ENCODE data around the gene CABP5.

CABP5 gene

GRCh38 chr19:48030073-48030472 is 13.8 kb downstream of the CABP5 start:
- DNase-seq (ENCODE audit: low read depth in 2 of 2) = no peak

GRCh38 chr19:48029431-48029830 is 14.4 kb downstream of the CABP5 start:
- DNase-seq (ENCODE audit: low read depth in 2 of 2) = no peak

GRCh38 chr19:48025480-48025879 is 18.4 kb downstream of the CABP5 start:
- no peak for DNase-seq (ENCODE audit: low read depth in 2 of 2)

GRCh38 chr19:48023518-48023917 is 20.4 kb downstream of the CABP5 start:
- no peak for DNase-seq (ENCODE audit: low read depth in 2 of 2)

- DNase-seq (ENCODE audit: low read depth in 2 of 2) = no peak
These were observed 20.9 kb downstream of the CABP5 start for GRCh38 chr19:48023011-48023410.

- no peak for DNase-seq (ENCODE audit: low read depth in 2 of 2)
These were observed 23.2 kb downstream of the CABP5 start for GRCh38 chr19:48020686-48021085.

GRCh38 chr19:48010932-48011758 is 32.7 kb downstream of the CABP5 start:
- DNase-seq (ENCODE audit: low read depth in 2 of 2) = no peak

GRCh38 chr19:48006762-48007161 is 37.1 kb downstream of the CABP5 start:
- no peak for DNase-seq (ENCODE audit: low read depth in 2 of 2)

GRCh38 chr19:48004236-48004635 is 39.6 kb downstream of the CABP5 start:
- DNase-seq (ENCODE audit: low read depth in 2 of 2) = no peak

- no peak for DNase-seq (ENCODE audit: low read depth in 2 of 2)
These were observed 43.0 kb downstream of the CABP5 start for GRCh38 chr19:48000846-48001245.

- DNase-seq (ENCODE audit: low read depth in 2 of 2) = no peak
These were observed 45.1 kb downstream of the CABP5 start for GRCh38 chr19:47998800-47999199.

- no peak for DNase-seq (ENCODE audit: low read depth in 2 of 2)
These were observed 47.6 kb downstream of the CABP5 start for GRCh38 chr19:47996230-47996727.

- no peak for DNase-seq (ENCODE audit: low read depth in 2 of 2)
These were observed 49.6 kb downstream of the CABP5 start, which contains the start of gene ELSPBP1 for GRCh38 chr19:47994209-47994802. ELSPBP1 (plus strand) TSS chr19:47994632; CDS start chr19:48008668, 14,036 bp downstream.

GRCh38 chr19:47992070-47992469 is 51.8 kb downstream of the CABP5 start, which contains the start of gene BSPH1:
BSPH1 (minus strand) TSS chr19:47992170; CDS start chr19:47992081, 89 bp downstream.
- DNase-seq (ENCODE audit: low read depth in 2 of 2) = no peak

GRCh38 chr19:47991191-47991808 is 52.6 kb downstream of the CABP5 start:
- DNase-seq (ENCODE audit: low read depth in 2 of 2) = no peak
